ENCODE measurements around the gene ZMIZ1. TPM values are rescaled to one million over a fixed set of nuclear protein-coding genes. Genes with fewer than 3 reads are reported as not detected.
"Not testable (repeated sequence)": the region's sequence is repeated elsewhere in the genome, so short reads cannot be mapped to it uniquely, and the experiment has no call there.

Gene ZMIZ1
- polyA plus RNA-seq, 2 donors, result 29.2 to 29.7 TPM

DNA sequence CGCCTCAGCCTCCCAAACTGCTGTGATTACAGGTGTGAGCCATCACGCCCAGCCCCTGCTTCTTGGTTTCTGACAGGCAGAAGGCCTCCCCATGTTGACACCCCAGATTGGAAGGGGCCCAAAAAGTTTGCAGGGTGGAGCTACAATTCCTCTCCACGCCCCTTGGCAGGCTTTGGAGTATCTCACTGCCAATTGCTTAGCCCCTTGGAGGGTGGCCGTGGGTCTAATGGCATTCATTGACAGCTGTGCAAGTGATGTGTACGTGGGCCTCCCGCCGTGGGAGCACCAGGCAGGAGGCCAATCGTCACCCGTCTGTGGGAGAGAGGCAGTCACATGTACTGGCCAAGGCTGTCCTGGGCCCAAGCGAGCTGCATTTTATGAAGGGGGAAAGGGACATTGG is 204.8 kb downstream of the ZMIZ1 start:
- Histone ChIP-seq H3K4me3 (ENCODE audit: low read depth in 1 of 2, low read length in 2 of 2) (no peak overlapping the region), H3K36me3 (ENCODE audit: control insufficient read depth in 2 of 2, insufficient read depth in 2 of 2, low read length in 1 of 2) (peaks cover 6 to 32% of the 10 kb centered on the region in 2 donors), H3K9me3 (ENCODE audit: control insufficient read depth in 2 of 2, insufficient read depth in 1 of 2, low read depth in 1 of 2, low read length in 1 of 2) (no peaks in the 10 kb centered on the region), H3K27me3 (ENCODE audit: control insufficient read depth in 1 of 2, insufficient read depth in 2 of 2, low read length in 2 of 2) (no peaks in the 10 kb centered on the region), H3K27ac (ENCODE audit: low read depth in 2 of 2, low read length in 1 of 2) (peak overlapping the region; percentile 85 to 96), H3K4me1 (ENCODE audit: control insufficient read depth in 2 of 2, insufficient read depth in 2 of 2, low read length in 1 of 2) (peaks cover 16 to 41% of the 10 kb centered on the region in 2 donors)
- 53 to 55% methylated on average over 10 of the region's 10 CpGs for WGBS, 2 donors

DNA sequence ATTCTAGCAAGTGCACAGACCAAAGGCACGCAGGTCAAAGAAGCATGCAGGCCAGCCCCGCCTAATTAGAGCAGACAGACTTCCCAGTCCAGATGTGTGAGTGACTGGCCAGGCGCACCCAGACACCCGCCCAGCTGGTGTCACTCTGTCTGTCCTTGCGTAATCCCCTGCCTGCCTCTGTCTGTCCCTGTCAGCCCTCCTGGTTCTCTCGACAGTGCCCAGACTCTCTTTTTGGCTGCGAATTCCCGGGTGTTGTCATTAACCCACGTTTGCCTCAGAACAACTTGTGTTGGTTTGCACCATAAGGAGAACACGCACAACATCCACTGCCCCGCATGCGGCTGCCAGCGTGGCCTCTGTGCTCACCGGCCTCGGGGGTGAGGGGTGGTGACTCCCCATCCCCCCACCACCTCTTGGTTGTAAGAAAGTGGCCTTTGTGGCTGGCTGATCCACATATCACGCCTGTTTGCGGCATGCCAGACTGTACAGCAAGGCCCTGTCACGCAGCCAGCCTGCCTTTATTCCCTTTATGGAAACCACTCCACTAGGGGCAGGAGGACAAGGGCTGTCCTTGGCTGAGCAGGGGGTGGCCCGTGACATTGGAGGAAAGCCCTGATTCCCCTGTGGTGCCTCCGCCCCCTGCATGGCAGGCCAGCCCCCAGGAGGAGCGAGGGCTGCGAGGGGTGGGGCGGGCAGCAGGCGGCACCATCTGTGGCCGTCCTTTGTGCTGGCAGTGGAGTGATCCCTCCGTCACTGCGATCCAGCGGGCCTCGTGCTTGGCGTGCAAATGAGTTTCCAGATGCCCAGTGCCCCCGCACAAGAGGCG is 205.7 kb downstream of the ZMIZ1 start:
- H3K27me3 ChIP-seq (ENCODE audit: control insufficient read depth in 1 of 2, insufficient read depth in 2 of 2, low read length in 2 of 2), result no peaks in the 10 kb centered on the region
- H3K27ac ChIP-seq (ENCODE audit: low read depth in 2 of 2, low read length in 1 of 2), result peak overlapping the region; percentile 85 to 96
- no peaks in the 10 kb centered on the region for H3K9me3 ChIP-seq (ENCODE audit: control insufficient read depth in 2 of 2, insufficient read depth in 1 of 2, low read depth in 1 of 2, low read length in 1 of 2)
- H3K4me3 ChIP-seq (ENCODE audit: low read depth in 1 of 2, low read length in 2 of 2), result no peak overlapping the region
- 48 to 51% methylated on average over 31 to 32 of the region's 32 CpGs for WGBS, 2 donors
- peaks cover 16 to 40% of the 10 kb centered on the region in 2 donors for H3K4me1 ChIP-seq (ENCODE audit: control insufficient read depth in 2 of 2, insufficient read depth in 2 of 2, low read length in 1 of 2)
- peaks cover 6 to 31% of the 10 kb centered on the region in 2 donors for H3K36me3 ChIP-seq (ENCODE audit: control insufficient read depth in 2 of 2, insufficient read depth in 2 of 2, low read length in 1 of 2)

DNA sequence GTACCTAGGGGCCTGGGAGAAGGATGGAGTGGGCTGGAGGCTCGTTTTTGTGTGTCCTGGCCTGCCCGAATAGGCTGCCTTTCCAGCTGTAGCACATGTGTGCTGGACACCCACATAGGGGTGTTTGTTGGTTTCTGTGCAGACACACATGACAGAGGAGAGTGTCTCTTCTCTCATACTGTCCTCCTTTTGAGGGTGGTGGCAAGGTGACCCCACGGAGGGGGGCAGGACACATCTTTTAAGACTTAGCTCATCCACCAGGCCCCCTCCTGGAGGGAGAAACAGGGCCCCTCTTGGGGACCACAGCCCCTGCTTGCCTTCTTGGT is 206.3 kb downstream of the ZMIZ1 start:
- Histone ChIP-seq H3K27ac (ENCODE audit: low read depth in 2 of 2, low read length in 1 of 2) (peak overlapping the region; percentile 85 to 96), H3K36me3 (ENCODE audit: control insufficient read depth in 2 of 2, insufficient read depth in 2 of 2, low read length in 1 of 2) (peaks cover 6 to 25% of the 10 kb centered on the region in 2 donors), H3K4me3 (ENCODE audit: low read depth in 1 of 2, low read length in 2 of 2) (no peak overlapping the region), H3K9me3 (ENCODE audit: control insufficient read depth in 2 of 2, insufficient read depth in 1 of 2, low read depth in 1 of 2, low read length in 1 of 2) (no peaks in the 10 kb centered on the region), H3K27me3 (ENCODE audit: control insufficient read depth in 1 of 2, insufficient read depth in 2 of 2, low read length in 2 of 2) (no peaks in the 10 kb centered on the region), H3K4me1 (ENCODE audit: control insufficient read depth in 2 of 2, insufficient read depth in 2 of 2, low read length in 1 of 2) (peaks cover 16 to 34% of the 10 kb centered on the region in 2 donors)
- 33 to 71% methylated on average over 3 of the region's 3 CpGs for WGBS, 2 donors

GRCh38 chr10:79275431-79275851 is 206.7 kb downstream of the ZMIZ1 start:
- 36 to 61% methylated on average over 10 of the region's 10 CpGs for WGBS, 2 donors
- no peaks in the 10 kb centered on the region for H3K27me3 ChIP-seq (ENCODE audit: control insufficient read depth in 1 of 2, insufficient read depth in 2 of 2, low read length in 2 of 2)
- peaks cover 6 to 29% of the 10 kb centered on the region in 2 donors for H3K36me3 ChIP-seq (ENCODE audit: control insufficient read depth in 2 of 2, insufficient read depth in 2 of 2, low read length in 1 of 2)
- H3K4me3 ChIP-seq (ENCODE audit: low read depth in 1 of 2, low read length in 2 of 2), result no peak overlapping the region
- no peaks in the 10 kb centered on the region for H3K9me3 ChIP-seq (ENCODE audit: control insufficient read depth in 2 of 2, insufficient read depth in 1 of 2, low read depth in 1 of 2, low read length in 1 of 2)
- H3K4me1 ChIP-seq (ENCODE audit: control insufficient read depth in 2 of 2, insufficient read depth in 2 of 2, low read length in 1 of 2), result peaks cover 16 to 32% of the 10 kb centered on the region in 2 donors
- H3K27ac ChIP-seq (ENCODE audit: low read depth in 2 of 2, low read length in 1 of 2), result peak overlapping the region; percentile 85 to 96

DNA sequence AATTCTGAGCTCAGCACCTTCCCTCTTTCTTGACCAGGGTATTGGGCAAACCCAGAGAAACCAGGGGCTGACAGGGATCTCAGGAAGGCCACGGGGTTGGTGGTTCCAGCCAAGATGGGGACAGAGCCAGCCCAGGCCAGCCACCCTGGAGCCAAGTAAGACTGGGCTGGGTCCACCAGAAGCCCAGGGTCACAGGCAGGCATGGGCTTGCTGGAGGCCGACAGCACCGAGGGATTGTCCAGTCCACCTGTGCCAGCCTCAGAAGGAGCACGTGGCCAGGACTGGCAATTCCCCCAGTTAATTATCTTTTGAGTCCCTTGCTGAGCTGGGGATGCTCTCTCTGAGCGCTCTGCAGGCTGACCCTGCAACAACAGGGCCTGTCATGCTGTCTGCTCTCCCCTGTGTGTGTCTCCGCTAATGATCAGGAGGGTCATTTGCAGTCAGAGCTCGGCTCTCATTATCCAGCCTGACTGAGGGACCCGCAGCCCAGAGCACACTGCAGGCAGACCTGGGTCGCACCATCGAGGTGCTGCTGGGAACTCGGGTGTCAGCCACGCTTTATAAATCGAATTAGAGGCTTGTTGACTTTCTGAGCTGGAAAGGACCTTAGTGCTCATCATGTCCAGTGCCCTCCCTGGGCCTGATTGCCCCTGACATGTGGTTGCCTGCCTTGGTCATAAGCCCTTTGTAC is 209.0 kb downstream of the ZMIZ1 start:
- Histone ChIP-seq H3K9me3 (ENCODE audit: control insufficient read depth in 2 of 2, insufficient read depth in 1 of 2, low read depth in 1 of 2, low read length in 1 of 2) (no peaks in the 10 kb centered on the region), H3K27me3 (ENCODE audit: control insufficient read depth in 1 of 2, insufficient read depth in 2 of 2, low read length in 2 of 2) (no peaks in the 10 kb centered on the region), H3K27ac (ENCODE audit: low read depth in 2 of 2, low read length in 1 of 2) (peak overlapping the region in 1 of 2 donors; percentile 5), H3K4me3 (ENCODE audit: low read depth in 1 of 2, low read length in 2 of 2) (no peak overlapping the region), H3K36me3 (ENCODE audit: control insufficient read depth in 2 of 2, insufficient read depth in 2 of 2, low read length in 1 of 2) (peaks cover 9 to 27% of the 10 kb centered on the region in 2 donors), H3K4me1 (ENCODE audit: control insufficient read depth in 2 of 2, insufficient read depth in 2 of 2, low read length in 1 of 2) (peaks cover 21 to 27% of the 10 kb centered on the region in 2 donors)
- WGBS, 2 donors, result 87 to 88% methylated on average over 13 of the region's 13 CpGs

- H3K27me3 ChIP-seq (ENCODE audit: control insufficient read depth in 1 of 2, insufficient read depth in 2 of 2, low read length in 2 of 2); H3K9me3 ChIP-seq (ENCODE audit: control insufficient read depth in 2 of 2, insufficient read depth in 1 of 2, low read depth in 1 of 2, low read length in 1 of 2); H3K27ac ChIP-seq (ENCODE audit: low read depth in 2 of 2, low read length in 1 of 2); H3K4me3 ChIP-seq (ENCODE audit: low read depth in 1 of 2, low read length in 2 of 2): not testable (repeated sequence)
- WGBS, 2 donors, result 95 to 96% methylated on average over 21 to 33 of the region's 33 CpGs
- peaks cover 9 to 26% of the 10 kb centered on the region in 2 donors for H3K36me3 ChIP-seq (ENCODE audit: control insufficient read depth in 2 of 2, insufficient read depth in 2 of 2, low read length in 1 of 2)
- H3K4me1 ChIP-seq (ENCODE audit: control insufficient read depth in 2 of 2, insufficient read depth in 2 of 2, low read length in 1 of 2), result peaks cover 18 to 19% of the 10 kb centered on the region in 2 donors
These were observed 210.3 kb downstream of the ZMIZ1 start for GRCh38 chr10:79279047-79279446.

DNA sequence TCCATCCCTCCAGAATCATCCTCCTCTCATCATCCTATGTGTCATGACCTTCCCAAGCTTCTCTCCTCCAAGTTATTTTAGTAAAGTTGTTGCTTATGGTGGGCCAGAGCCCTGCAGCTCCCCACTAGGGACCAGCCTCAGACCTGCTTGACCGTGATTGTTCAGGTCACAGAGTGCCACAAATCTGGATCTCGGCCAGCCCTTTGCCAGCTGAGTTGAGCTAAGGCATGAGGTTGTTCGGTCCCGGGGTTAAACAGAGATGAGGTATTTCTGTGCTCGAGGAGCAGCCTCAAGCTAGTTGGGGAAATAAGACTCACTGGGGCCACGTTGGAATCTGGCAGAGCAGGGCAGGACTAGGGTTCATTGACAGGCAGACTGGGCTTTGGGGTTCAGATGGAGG is 212.2 kb downstream of the ZMIZ1 start:
- Histone ChIP-seq H3K36me3 (ENCODE audit: control insufficient read depth in 2 of 2, insufficient read depth in 2 of 2, low read length in 1 of 2) (peaks cover 16 to 34% of the 10 kb centered on the region in 2 donors), H3K4me3 (ENCODE audit: low read depth in 1 of 2, low read length in 2 of 2) (no peak overlapping the region), H3K27me3 (ENCODE audit: control insufficient read depth in 1 of 2, insufficient read depth in 2 of 2, low read length in 2 of 2) (no peaks in the 10 kb centered on the region), H3K4me1 (ENCODE audit: control insufficient read depth in 2 of 2, insufficient read depth in 2 of 2, low read length in 1 of 2) (peaks cover 9 to 10% of the 10 kb centered on the region in 2 donors), H3K27ac (ENCODE audit: low read depth in 2 of 2, low read length in 1 of 2) (no peak overlapping the region), H3K9me3 (ENCODE audit: control insufficient read depth in 2 of 2, insufficient read depth in 1 of 2, low read depth in 1 of 2, low read length in 1 of 2) (no peaks in the 10 kb centered on the region)
- 83 to 86% methylated on average over 6 of the region's 6 CpGs for WGBS, 2 donors

GRCh38 chr10:79282388-79282787 is 213.6 kb downstream of the ZMIZ1 start:
- WGBS, 2 donors, result 75 to 85% methylated on average over 11 of the region's 11 CpGs
- Histone ChIP-seq H3K4me1 (ENCODE audit: control insufficient read depth in 2 of 2, insufficient read depth in 2 of 2, low read length in 1 of 2) (peaks cover 20 to 21% of the 10 kb centered on the region in 2 donors), H3K27ac (ENCODE audit: low read depth in 2 of 2, low read length in 1 of 2) (peak overlapping the region in 1 of 2 donors; percentile 50), H3K9me3 (ENCODE audit: control insufficient read depth in 2 of 2, insufficient read depth in 1 of 2, low read depth in 1 of 2, low read length in 1 of 2) (no peaks in the 10 kb centered on the region), H3K27me3 (ENCODE audit: control insufficient read depth in 1 of 2, insufficient read depth in 2 of 2, low read length in 2 of 2) (no peaks in the 10 kb centered on the region), H3K36me3 (ENCODE audit: control insufficient read depth in 2 of 2, insufficient read depth in 2 of 2, low read length in 1 of 2) (peaks cover 16 to 34% of the 10 kb centered on the region in 2 donors), H3K4me3 (ENCODE audit: low read depth in 1 of 2, low read length in 2 of 2) (no peak overlapping the region)

DNA sequence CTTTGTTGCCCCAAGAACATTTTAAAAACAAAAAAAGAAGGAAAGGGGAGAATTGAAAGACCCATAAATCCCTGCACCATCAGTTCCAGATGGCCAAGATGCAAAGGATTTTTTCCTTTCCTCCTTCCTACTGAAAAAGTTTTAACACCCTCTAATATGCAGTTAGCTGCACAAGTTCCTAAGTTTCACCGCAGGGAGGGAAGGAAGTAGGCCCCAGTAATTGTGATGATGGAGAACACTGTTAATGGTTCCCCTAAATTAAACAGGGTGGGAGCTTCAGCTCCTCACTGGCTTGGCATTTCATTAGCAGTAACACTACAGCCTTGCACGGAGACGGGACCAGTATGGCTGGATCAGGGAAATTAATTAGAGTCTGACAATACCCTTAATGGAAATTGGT is 214.8 kb downstream of the ZMIZ1 start:
- H3K27ac ChIP-seq (ENCODE audit: low read depth in 2 of 2, low read length in 1 of 2), result no peak overlapping the region
- H3K27me3 ChIP-seq (ENCODE audit: control insufficient read depth in 1 of 2, insufficient read depth in 2 of 2, low read length in 2 of 2), result no peaks in the 10 kb centered on the region
- H3K4me1 ChIP-seq (ENCODE audit: control insufficient read depth in 2 of 2, insufficient read depth in 2 of 2, low read length in 1 of 2), result peaks cover 21 to 28% of the 10 kb centered on the region in 2 donors
- H3K36me3 ChIP-seq (ENCODE audit: control insufficient read depth in 2 of 2, insufficient read depth in 2 of 2, low read length in 1 of 2), result peaks cover 10 to 34% of the 10 kb centered on the region in 2 donors
- H3K4me3 ChIP-seq (ENCODE audit: low read depth in 1 of 2, low read length in 2 of 2), result no peak overlapping the region
- WGBS, 2 donors, result 75 to 82% methylated on average over 3 of the region's 3 CpGs
- no peaks in the 10 kb centered on the region for H3K9me3 ChIP-seq (ENCODE audit: control insufficient read depth in 2 of 2, insufficient read depth in 1 of 2, low read depth in 1 of 2, low read length in 1 of 2)

Data from esophagus (tissue), 2 donors.